SHP77 treated with DMSO at 0.1 percent for 48 hours (cell line): ENCODE results near the gene STMND1.

Experiments used
- DNase-seq: peaks from one replicate; lab custom pipeline; 2025; lab: John Stamatoyannopoulos, UW

STMND1 gene

GRCh38 chr6:17098538-17098937 lies 3.3 kb upstream of the STMND1 start:
- DNase-seq = no peak

- DNase-seq = no peak
Measured at GRCh38 chr6:17099401-17100059, 2.3 kb upstream of the STMND1 start.

- DNase-seq = no peak
Measured at GRCh38 chr6:17100806-17101205, 1.0 kb upstream of the STMND1 start.

- DNase-seq = no peak
Measured at GRCh38 chr6:17102258-17102870, 514 bp downstream of the STMND1 start.

GRCh38 chr6:17103715-17104114 lies 1.9 kb downstream of the STMND1 start:
- no peak for DNase-seq

- DNase-seq = no peak
Measured at GRCh38 chr6:17107863-17108262, 6.0 kb downstream of the STMND1 start.

- DNase-seq = no peak
Measured at GRCh38 chr6:17115251-17116116, 13.6 kb downstream of the STMND1 start.

GRCh38 chr6:17116117-17116440 lies 14.2 kb downstream of the STMND1 start:
- no peak for DNase-seq

GRCh38 chr6:17120019-17120418 lies 18.2 kb downstream of the STMND1 start:
- no peak for DNase-seq

GRCh38 chr6:17125407-17125806 lies 23.6 kb downstream of the STMND1 start:
- no peak for DNase-seq

GRCh38 chr6:17130786-17131185 lies 28.9 kb downstream of the STMND1 start:
- DNase-seq = no peak

- DNase-seq = no peak
Measured at GRCh38 chr6:17132967-17133366, 31.1 kb downstream of the STMND1 start.

- DNase-seq = no peak
Measured at GRCh38 chr6:17138033-17138432, 36.2 kb downstream of the STMND1 start.

- DNase-seq = no peak
Measured at GRCh38 chr6:17144016-17144415, 42.2 kb downstream of the STMND1 start.

- DNase-seq = no peak
Measured at GRCh38 chr6:17149571-17149970, 47.7 kb downstream of the STMND1 start.

GRCh38 chr6:17150096-17150495 lies 48.2 kb downstream of the STMND1 start:
- DNase-seq = no peak

GRCh38 chr6:17151888-17152287 lies 50.0 kb downstream of the STMND1 start:
- DNase-seq = no peak

GRCh38 chr6:17152703-17153102 lies 50.9 kb downstream of the STMND1 start:
- no peak for DNase-seq

GRCh38 chr6:17156112-17156921 lies 54.5 kb downstream of the STMND1 start:
- DNase-seq = peak; percentile 29

- no peak for DNase-seq
Measured at GRCh38 chr6:17156966-17157365, 55.1 kb downstream of the STMND1 start.

- no peak for DNase-seq
Measured at GRCh38 chr6:17157617-17158016, 55.8 kb downstream of the STMND1 start.

- DNase-seq = no peak
Measured at GRCh38 chr6:17159240-17159639, 57.4 kb downstream of the STMND1 start.
